H1 (cell line): Measurements from ENCODE around the gene SCNN1A. TPM values are rescaled to one million over a fixed set of nuclear protein-coding genes. Genes with fewer than 3 reads are reported as not detected.

Experiments used
- BACH1 ChIP-seq: IDR thresholded peaks from 2 replicates; pipeline ENCODE4 v1.6.1; 2012; ENCODE audit warnings: low read length, improper control_type of control experiment
- BCL11A ChIP-seq, 2 experiments: IDR thresholded peaks; one replicate each; pipeline ENCODE4 v1.6.1; 2011; ENCODE audit warnings: low read depth in 2 of 2, low read length in 2 of 2, mild to moderate bottlenecking in 2 of 2
- CBX8 ChIP-seq: fragments of 300-800, 300-1000 bp; sonication (generic); IDR thresholded peaks from 2 replicates; pipeline ENCODE4 v1.7.1; 2016; ENCODE audit warnings: low read depth, low read length, borderline replicate concordance
- CHD2 ChIP-seq: IDR thresholded peaks from 2 replicates; pipeline ENCODE4 v1.6.1; 2012; ENCODE audit warnings: low read length, improper control_type of control experiment
- CTCF ChIP-seq, 3 experiments: IDR thresholded peaks; 1 replicate in 2 of 3; 2 replicates in 1 of 3; pipeline versions ENCODE4 v1.5.1 to v1.6.1; 2011; ENCODE audit warnings: low read length in 3 of 3, mild to moderate bottlenecking in 3 of 3, inconsistent platforms in 2 of 3, low read depth in 1 of 3, moderate library complexity in 1 of 3; ENCODE audit not compliant: insufficient read depth in 1 of 3; ENCODE audit errors: control extremely low read depth in 1 of 3
- EP300 ChIP-seq, 2 experiments: IDR thresholded peaks; 1 replicate in 1 of 2; 2 replicates in 1 of 2; pipeline ENCODE4 v1.6.1; 2011 to 2012; ENCODE audit warnings: low read depth in 2 of 2, low read length in 2 of 2, mild to moderate bottlenecking in 2 of 2, borderline replicate concordance in 1 of 2, inconsistent platforms in 1 of 2, moderate library complexity in 1 of 2
- FOSL1 ChIP-seq: IDR thresholded peaks from 2 replicates; pipeline ENCODE4 v1.6.1; 2011; ENCODE audit warnings: mild to moderate bottlenecking, low read depth, low read length, moderate library complexity; ENCODE audit not compliant: insufficient read depth
- HDAC2 ChIP-seq, 2 experiments: fragments of 300-600 bp in 1 of 2; sonication (generic) in 1 of 2; IDR thresholded peaks; 2 replicates each; pipeline ENCODE4 v1.6.1; 2011 to 2012; ENCODE audit warnings: low read depth in 2 of 2, low read length in 2 of 2, mild to moderate bottlenecking in 2 of 2, moderate library complexity in 2 of 2, borderline replicate concordance in 1 of 2, inconsistent platforms in 1 of 2
- JUND ChIP-seq: IDR thresholded peaks from 2 replicates; pipeline ENCODE4 v1.6.1; 2011; ENCODE audit warnings: mild to moderate bottlenecking, improper control_type of control experiment, low read length
- MAX ChIP-seq: IDR thresholded peaks from 2 replicates; pipeline ENCODE4 v1.6.1; 2012; ENCODE audit warnings: inconsistent platforms
- NRF1 ChIP-seq: IDR thresholded peaks from 2 replicates; pipeline ENCODE4 v1.6.1; 2011; ENCODE audit warnings: mild to moderate bottlenecking, low read depth, low read length, improper control_type of control experiment
- PHF8 ChIP-seq: fragments of 200-600 bp; sonication (generic); conservative IDR thresholded peaks from 2 replicates; pipeline ENCODE4 v1.7.1; 2012; ENCODE audit warnings: low read depth, mild to moderate bottlenecking, inconsistent platforms, low read length, moderate library complexity
- POLR2A ChIP-seq, 2 experiments: IDR thresholded peaks; 1 replicate in 1 of 2; 2 replicates in 1 of 2; pipeline ENCODE4 v1.6.1; 2011; ENCODE audit warnings: low read depth in 2 of 2, low read length in 2 of 2, mild to moderate bottlenecking in 2 of 2; ENCODE audit errors: control extremely low read depth in 1 of 2
- POU5F1 ChIP-seq: IDR thresholded peaks from 2 replicates; pipeline ENCODE4 v1.6.1; 2011; ENCODE audit warnings: low read depth, mild to moderate bottlenecking, low read length, moderate library complexity
- RNF2 ChIP-seq: fragments of 200-900, 300-1000 bp; sonication (generic); IDR thresholded peaks from 2 replicates; pipeline ENCODE4 v1.7.1; 2016; ENCODE audit warnings: borderline replicate concordance, low read depth, mild to moderate bottlenecking, antibody characterized with exemption, low read length; ENCODE audit not compliant: poor library complexity, severe bottlenecking; ENCODE audit errors: missing control alignments
- SIRT6 ChIP-seq: IDR thresholded peaks from one replicate; pipeline ENCODE4 v1.7.1; 2012; ENCODE audit warnings: low read length, inconsistent platforms
- SRF ChIP-seq: IDR thresholded peaks from 2 replicates; pipeline ENCODE4 v1.6.1; 2011; ENCODE audit warnings: mild to moderate bottlenecking, low read depth, low read length, moderate library complexity
- TBP ChIP-seq: IDR thresholded peaks from 2 replicates; pipeline ENCODE4 v1.6.1; 2011; ENCODE audit warnings: low read depth, low read length, improper control_type of control experiment
- USF2 ChIP-seq: IDR thresholded peaks from 2 replicates; pipeline ENCODE4 v1.6.1; 2011; ENCODE audit warnings: low read length, improper control_type of control experiment
- polyA plus RNA-seq, 7 experiments: library from polyadenylated mRNA; depleted of rRNA in 3 of 7; stranded (reverse) in 5 of 7; unstranded in 2 of 7; fragments of >200 nt in 5 of 7; fragments of 200-250 nt in 2 of 7; gene quantifications; 1 replicate in 5 of 7; 2 replicates in 1 of 7; 4 replicates in 1 of 7; pipeline versions ENCODE4 v1.2.1 to v1.2.3, GENCODE V29; 2011 to 2013; ENCODE audit warnings: missing spikeins in 2 of 7, mixed read lengths in 2 of 7
- total RNA-seq: library from RNA; stranded (reverse); fragmentation: NEBNext Ultra II Directional; extraction: Animal tissue kit (Norgen Biotek cat#: 25700); gene quantifications from 2 replicates; pipeline ENCODE4 v1.2.1, GENCODE V29; 2021

The SCNN1A gene
- total and polyA plus RNA-seq, 2 of the 8 experiments (the other 6 are each of a cell fraction or from before 2014, with no cell fraction given), result 85.5 to 156 TPM

- TF ChIP-seq PHF8, result peak; percentile 43; the same call in 1 of the 2 replicates
- TF ChIP-seq BCL11A (IDR thresholded peaks at IDR 0.05; ENCODE audit: low read depth in 2 of 2, low read length in 2 of 2), result no peak
- TF ChIP-seq CBX8, result no peak
- 0 out of 4 replicates have a peak, but pooled peaks of 1 of the 3 experiments have one; percentile 3 for TF ChIP-seq CTCF (IDR thresholded peaks at IDR 0.05; ENCODE audit: control extremely low read depth in 1 of 3, insufficient read depth in 1 of 3, low read depth in 1 of 3, low read length in 3 of 3)
- no peak for TF ChIP-seq FOSL1
- no peak for TF ChIP-seq SIRT6
- TF ChIP-seq NRF1, result no peak
- no peak for TF ChIP-seq JUND
- no peak; the same call in 1 of the 2 replicates for TF ChIP-seq USF2
- TF ChIP-seq MAX, result peak; percentile 95
- no peak for TF ChIP-seq EP300 (IDR thresholded peaks at IDR 0.05; ENCODE audit: borderline replicate concordance in 1 of 2, low read depth in 2 of 2, low read length in 2 of 2)
- peak; percentile 50; the same call in 1 of the 2 replicates for TF ChIP-seq TBP
- TF ChIP-seq RNF2, result no peak
- TF ChIP-seq SRF, result no peak
- TF ChIP-seq POLR2A (IDR thresholded peaks at IDR 0.05; ENCODE audit: control extremely low read depth in 1 of 2, low read depth in 2 of 2, low read length in 2 of 2), result no peak; a peak in 1 of 3 replicates
- no peak for TF ChIP-seq POU5F1
- TF ChIP-seq BACH1, result no peak
- no peak for TF ChIP-seq HDAC2 (IDR thresholded peaks at IDR 0.05; ENCODE audit: borderline replicate concordance in 1 of 2, low read depth in 2 of 2, low read length in 2 of 2)
- TF ChIP-seq CHD2, result no peak
Measured at GRCh38 chr12:6383572-6384498, 8.5 kb upstream of the SCNN1A start, which contains the start of gene LTBR (continued).
